Right atrium auricular region (tissue), 2 donors: Measurements from ENCODE around the gene SMG9. TPM values are rescaled to one million over a fixed set of nuclear protein-coding genes. Genes with fewer than 3 reads are reported as not detected.

Experiments used
- DNase-seq: peaks from one replicate; pipeline ENCODE4 v3.0.0-alpha.2; 2019; ENCODE audit warnings: low spot score
- H3K27ac ChIP-seq, 2 donors: fragments of 200-600 bp; sonication (generic); 1 replicate in 1 of 2; 2 replicates in 1 of 2; pipeline ENCODE4 v1.5.1; 2016 to 2019
- H3K27me3 ChIP-seq, 2 donors: fragments of 200-600 bp; sonication (generic); one replicate each; pipeline versions ENCODE4 v1.5.1 to v1.6.0; 2017 to 2019
- H3K36me3 ChIP-seq: fragments of 200-600 bp; sonication (generic); one replicate; pipeline ENCODE4 v1.5.1; 2016
- H3K4me1 ChIP-seq, 2 donors: fragments of 200-600 bp; sonication (generic); one replicate each; pipeline versions ENCODE4 v1.5.1 to v1.6.0; 2017 to 2019
- H3K4me3 ChIP-seq, 2 donors: fragments of 200-600 bp; sonication (generic); 1 replicate in 1 of 2; 2 replicates in 1 of 2; pipeline ENCODE4 v1.5.1; 2017 to 2019; ENCODE audit warnings: mild to moderate bottlenecking in 1 of 2, moderate library complexity in 1 of 2
- H3K9me3 ChIP-seq, 2 donors: fragments of 200-600 bp; sonication (generic); one replicate each; pipeline ENCODE4 v1.5.1; 2019
- CTCF ChIP-seq, 2 donors: fragments of 200-600 bp; sonication (generic); IDR thresholded peaks; one replicate each; pipeline ENCODE4 v1.5.1; 2019; ENCODE audit warnings: antibody characterized with exemption in 2 of 2
- total RNA-seq, 2 donors: library from RNA; depleted of rRNA; stranded (reverse); fragments of >200 nt; gene quantifications; one replicate each; pipeline ENCODE4 v1.1.0, GENCODE V29; 2016

Gene SMG9
- total RNA-seq, 2 donors from 2014 or later, result 8.0 to 11.0 TPM

GRCh38 chr19:43747557-43748204 is 7.1 kb downstream of the SMG9 start:
- peaks cover 78% of the 10 kb centered on the region for H3K36me3 ChIP-seq
- H3K27me3 ChIP-seq, result no peaks in the 10 kb centered on the region
- no peak overlapping the region for H3K27ac ChIP-seq
- no peak for TF ChIP-seq CTCF (IDR thresholded peaks at IDR 0.05)
- no peak overlapping the region for H3K4me3 ChIP-seq
- no peaks in the 10 kb centered on the region for H3K9me3 ChIP-seq
- peaks cover 0 to 8% of the 10 kb centered on the region in 2 donors for H3K4me1 ChIP-seq
- DNase-seq, result no peak

GRCh38 chr19:43743059-43743458 is 11.7 kb downstream of the SMG9 start:
- peaks cover 94% of the 10 kb centered on the region for H3K36me3 ChIP-seq
- H3K27me3 ChIP-seq, result no peaks in the 10 kb centered on the region
- no peak for DNase-seq
- no peak for TF ChIP-seq CTCF (IDR thresholded peaks at IDR 0.05)
- H3K27ac ChIP-seq, result no peak overlapping the region
- no peak overlapping the region for H3K4me3 ChIP-seq
- no peaks in the 10 kb centered on the region for H3K4me1 ChIP-seq
- no peaks in the 10 kb centered on the region for H3K9me3 ChIP-seq

- no peak overlapping the region for H3K27ac ChIP-seq
- no peaks in the 10 kb centered on the region for H3K27me3 ChIP-seq
- no peak for DNase-seq
- H3K9me3 ChIP-seq, result no peaks in the 10 kb centered on the region
- no peak overlapping the region for H3K4me3 ChIP-seq
- H3K4me1 ChIP-seq, result no peaks in the 10 kb centered on the region
- no peak for TF ChIP-seq CTCF (IDR thresholded peaks at IDR 0.05)
- peaks cover 94% of the 10 kb centered on the region for H3K36me3 ChIP-seq
These were observed 13.5 kb downstream of the SMG9 start for GRCh38 chr19:43741075-43741825.

- H3K27me3 ChIP-seq, result no peaks in the 10 kb centered on the region
- DNase-seq, result no peak
- H3K4me3 ChIP-seq, result no peak overlapping the region
- peaks cover 84% of the 10 kb centered on the region for H3K36me3 ChIP-seq
- TF ChIP-seq CTCF (IDR thresholded peaks at IDR 0.05), result no peak
- H3K9me3 ChIP-seq, result no peaks in the 10 kb centered on the region
- H3K27ac ChIP-seq, result no peak overlapping the region
- H3K4me1 ChIP-seq, result no peaks in the 10 kb centered on the region
These were observed 15.1 kb downstream of the SMG9 start for GRCh38 chr19:43739439-43740235.

GRCh38 chr19:43738780-43739211 is 16.0 kb downstream of the SMG9 start:
- no peak for DNase-seq
- H3K27me3 ChIP-seq, result no peaks in the 10 kb centered on the region
- H3K4me1 ChIP-seq, result no peaks in the 10 kb centered on the region
- no peaks in the 10 kb centered on the region for H3K9me3 ChIP-seq
- H3K4me3 ChIP-seq, result no peak overlapping the region
- no peak for TF ChIP-seq CTCF (IDR thresholded peaks at IDR 0.05)
- no peak overlapping the region for H3K27ac ChIP-seq
- peaks cover 81% of the 10 kb centered on the region for H3K36me3 ChIP-seq
